AG09319 (cell line): Measurements from ENCODE around the gene NPC2.

ENCODE experiments used
- DNase-seq: peaks from one replicate; pipeline ENCODE4 v3.0.0-alpha.2; 2010; ENCODE audit warnings: low read depth; ENCODE audit errors: extremely low read depth
- CTCF ChIP-seq: IDR thresholded peaks from 2 replicates; pipeline ENCODE4 v1.5.1; 2011; ENCODE audit warnings: low read depth, mild to moderate bottlenecking, inconsistent platforms, low read length, moderate library complexity

Gene NPC2

DNA sequence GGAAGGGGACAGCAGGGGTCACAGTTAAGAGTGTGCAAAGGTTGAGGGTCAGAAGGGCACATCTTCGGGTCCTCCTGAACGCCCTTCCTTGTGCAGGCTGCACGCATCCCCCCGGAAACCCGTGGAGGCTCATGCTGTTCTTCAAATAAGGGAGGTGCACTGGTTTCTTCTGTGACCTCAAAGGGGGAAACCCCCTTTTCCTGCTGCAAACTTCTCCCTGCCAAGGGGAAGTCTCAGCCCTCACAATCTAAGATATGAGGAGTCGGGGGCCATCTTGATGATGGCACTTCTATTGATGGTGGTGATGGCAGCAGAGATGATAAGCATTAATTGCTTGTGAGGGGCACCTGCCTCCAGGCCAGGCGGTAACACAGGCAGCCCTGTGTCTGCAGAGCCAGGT, 40.5 kb upstream of the NPC2 start:
- DNase-seq: no peak
- no peak for TF ChIP-seq CTCF

GRCh38 chr14:74532246-74532645, 39.1 kb upstream of the NPC2 start:
- no peak for TF ChIP-seq CTCF

GRCh38 chr14:74531467-74531866, 38.4 kb upstream of the NPC2 start:
- DNase-seq: no peak
- TF ChIP-seq CTCF: peak; percentile 30

More at GRCh38 chr14:74532246-74532645, 39.1 kb upstream of the NPC2 start:
- no peak for DNase-seq

DNA sequence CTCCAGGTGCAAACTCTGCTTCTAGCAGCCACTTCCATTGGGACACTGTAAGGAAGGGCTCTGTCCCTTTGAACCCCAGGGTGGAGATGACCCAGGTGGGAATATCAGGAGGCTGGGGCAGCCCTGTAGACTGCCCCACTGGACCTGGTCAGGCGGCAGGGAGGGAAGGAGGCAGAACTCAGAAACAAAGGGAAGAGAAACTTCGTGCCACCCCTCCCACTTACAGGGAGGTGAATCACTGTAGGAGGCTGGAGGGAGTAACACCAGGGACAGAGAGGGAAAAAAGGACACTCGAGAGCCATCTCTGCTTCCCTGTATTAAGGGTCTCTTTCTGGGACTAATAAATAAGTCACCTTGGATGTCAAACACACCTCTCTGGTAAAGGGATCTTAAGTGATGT, 37.9 kb upstream of the NPC2 start:
- TF ChIP-seq CTCF: no peak
- no peak for DNase-seq

DNA sequence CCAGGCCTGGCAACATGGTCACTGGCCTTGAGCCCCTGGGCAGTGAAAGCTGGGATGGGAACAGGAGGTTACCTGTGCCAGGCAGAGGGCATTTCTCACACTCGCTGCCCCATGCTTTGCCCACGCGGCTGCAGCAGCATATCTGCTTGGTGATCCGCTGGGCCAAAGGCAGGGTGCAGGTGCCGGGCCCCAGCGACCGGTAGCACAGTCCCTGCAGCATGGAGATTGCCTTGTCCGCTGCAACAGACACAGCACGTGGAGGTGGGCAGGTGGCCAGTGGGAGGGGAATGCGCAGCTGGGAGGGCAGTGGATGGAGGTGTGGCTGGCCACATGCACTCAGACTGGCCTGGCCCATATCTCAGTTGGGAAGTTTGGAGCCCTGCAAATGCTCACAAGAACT, 35.8 kb upstream of the NPC2 start:
- DNase-seq: no peak

GRCh38 chr14:74528406-74528805, 35.3 kb upstream of the NPC2 start:
- DNase-seq: no peak
- TF ChIP-seq CTCF: no peak

More for the DNA sequence above, 35.8 kb upstream of the NPC2 start:
- TF ChIP-seq CTCF: no peak

DNA sequence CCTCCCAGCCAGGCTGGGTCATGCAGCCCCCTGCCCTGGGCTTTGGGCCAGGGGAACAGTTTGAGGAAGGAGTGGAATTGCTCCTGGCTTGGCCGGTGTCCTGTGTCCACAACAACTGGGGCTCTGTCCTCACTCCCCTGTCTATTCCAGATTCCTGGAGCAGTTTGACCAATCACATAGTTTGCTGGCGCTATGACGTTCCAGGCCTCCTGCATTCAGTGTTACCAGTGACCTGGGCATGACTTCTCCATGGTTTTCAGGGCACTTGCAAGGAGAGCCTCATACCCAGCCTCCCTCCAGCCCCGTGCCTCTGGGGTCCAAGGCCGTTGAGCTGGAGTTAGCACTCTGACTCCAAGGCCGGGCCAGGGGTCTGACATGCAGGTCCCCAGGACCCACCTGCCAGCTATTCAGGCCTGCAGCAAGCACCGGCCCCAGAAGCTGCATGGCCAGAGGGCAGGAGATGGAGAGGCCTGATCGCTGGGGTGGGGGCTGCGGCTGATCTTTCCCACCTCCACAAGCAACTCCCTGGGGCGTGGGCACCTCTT, 34.7 kb upstream of the NPC2 start:
- no peak for DNase-seq
- TF ChIP-seq CTCF: no peak
